HEK293 (cell line): ENCODE data around the gene IP6K3.

Experiments
- ATF2 ChIP-seq: fragments of 450-650 bp; formaldehyde crosslinking; IDR thresholded peaks from 2 replicates; pipeline ENCODE4 v1.5.1; 2016; ENCODE audit warnings: missing biosample characterization, missing genetic modification characterization, low read depth
- BCL6B ChIP-seq: fragments of 450-650 bp; formaldehyde crosslinking; IDR thresholded peaks from 2 replicates; pipeline ENCODE4 v1.5.1; 2017; ENCODE audit warnings: missing biosample characterization, missing genetic modification characterization
- GLI2 ChIP-seq: fragments of 450-650 bp; formaldehyde crosslinking; IDR thresholded peaks from 2 replicates; pipeline ENCODE4; 2017; ENCODE audit warnings: missing biosample characterization, missing genetic modification characterization, low read depth, borderline replicate concordance
- IKZF3 ChIP-seq: fragments of 450-650 bp; IDR thresholded peaks from 2 replicates; pipeline ENCODE4 v1.5.0; 2018; ENCODE audit warnings: missing biosample characterization, mild to moderate bottlenecking, missing genetic modification characterization, moderate library complexity
- RBAK ChIP-seq: fragments of 450-650 bp; formaldehyde crosslinking; IDR thresholded peaks from 2 replicates; pipeline ENCODE4 v1.5.1; 2016; ENCODE audit warnings: missing biosample characterization, missing genetic modification characterization
- REST ChIP-seq: fragments of 450-650 bp; formaldehyde crosslinking; IDR thresholded peaks from 2 replicates; pipeline ENCODE4 v1.5.1; 2016; ENCODE audit warnings: missing biosample characterization, missing genetic modification characterization
- ZBTB26 ChIP-seq: fragments of 450-650 bp; formaldehyde crosslinking; optimal IDR thresholded peaks from 2 replicates; pipeline ENCODE3; 2016; ENCODE audit warnings: missing biosample characterization, mild to moderate bottlenecking, missing genetic modification characterization
- ZNF10 ChIP-seq: fragments of 450-650 bp; formaldehyde crosslinking; IDR thresholded peaks from 2 replicates; pipeline ENCODE4 v1.5.1; 2017; ENCODE audit warnings: missing biosample characterization, missing genetic modification characterization
- ZNF132 ChIP-seq: fragments of 450-650 bp; formaldehyde crosslinking; IDR thresholded peaks from 2 replicates; pipeline ENCODE4 v1.5.1; 2017; ENCODE audit warnings: missing biosample characterization, missing genetic modification characterization, borderline replicate concordance
- ZNF146 ChIP-seq: fragments of 450-650 bp; formaldehyde crosslinking; IDR thresholded peaks from 2 replicates; pipeline ENCODE4 v1.5.1; 2016; ENCODE audit warnings: missing biosample characterization, missing genetic modification characterization
- ZNF148 ChIP-seq: fragments of 450-650 bp; formaldehyde crosslinking; IDR thresholded peaks from 2 replicates; pipeline ENCODE4 v1.5.0; 2017; ENCODE audit warnings: missing biosample characterization, missing genetic modification characterization, borderline replicate concordance
- ZNF175 ChIP-seq: fragments of 450-650 bp; formaldehyde crosslinking; IDR thresholded peaks from 2 replicates; pipeline ENCODE4 v1.5.1; 2016; ENCODE audit warnings: missing biosample characterization, missing genetic modification characterization
- ZNF239 ChIP-seq: fragments of 450-650 bp; formaldehyde crosslinking; IDR thresholded peaks from 2 replicates; pipeline ENCODE4 v1.5.1; 2016; ENCODE audit warnings: missing biosample characterization, missing genetic modification characterization
- ZNF266 ChIP-seq: fragments of 450-650 bp; formaldehyde crosslinking; IDR thresholded peaks from 2 replicates; pipeline ENCODE4 v1.5.1; 2016; ENCODE audit warnings: missing biosample characterization, missing genetic modification characterization, low read depth
- ZNF280D ChIP-seq: fragments of 450-650 bp; formaldehyde crosslinking; IDR thresholded peaks from 2 replicates; pipeline ENCODE4 v1.5.1; 2016; ENCODE audit warnings: missing biosample characterization, missing genetic modification characterization
- ZNF449 ChIP-seq: fragments of 450-650 bp; formaldehyde crosslinking; IDR thresholded peaks from 2 replicates; pipeline ENCODE4 v1.5.1; 2017; ENCODE audit warnings: missing biosample characterization, mild to moderate bottlenecking, missing genetic modification characterization, moderate library complexity
- ZNF521 ChIP-seq: fragments of 450-650 bp; formaldehyde crosslinking; IDR thresholded peaks from 2 replicates; pipeline ENCODE4 v1.5.1; 2017; ENCODE audit warnings: missing biosample characterization, mild to moderate bottlenecking, missing genetic modification characterization
- ZNF580 ChIP-seq: fragments of 450-650 bp; formaldehyde crosslinking; IDR thresholded peaks from 2 replicates; pipeline ENCODE4 v1.5.1; 2016; ENCODE audit warnings: missing biosample characterization, missing genetic modification characterization
- ZNF837 ChIP-seq: fragments of 450-650 bp; formaldehyde crosslinking; IDR thresholded peaks from 2 replicates; pipeline ENCODE4 v1.5.1; 2016; ENCODE audit warnings: missing biosample characterization, missing genetic modification characterization
- ZSCAN18 ChIP-seq: fragments of 450-650 bp; formaldehyde crosslinking; IDR thresholded peaks from 2 replicates; pipeline ENCODE4 v1.5.1; 2016; ENCODE audit warnings: missing biosample characterization, missing genetic modification characterization
- ZSCAN23 ChIP-seq: fragments of 450-650 bp; formaldehyde crosslinking; IDR thresholded peaks from 2 replicates; pipeline ENCODE4 v1.5.1; 2016; ENCODE audit warnings: missing biosample characterization, missing genetic modification characterization
- ZXDB ChIP-seq: fragments of 450-650 bp; formaldehyde crosslinking; IDR thresholded peaks from 2 replicates; pipeline ENCODE4 v1.5.1; 2016; ENCODE audit warnings: missing biosample characterization, missing genetic modification characterization

The IP6K3 gene

GRCh38 chr6:33787954-33788693 is 41.4 kb upstream of the IP6K3 start (continued):
- TF ChIP-seq IKZF3 (no peak), ZNF146 (tag by site-specific recombination) (no peak), ZSCAN18 (tag by site-specific recombination) (no peak), ATF2 (tag by site-specific recombination) (no peak), ZNF132 (tag by site-specific recombination) (no peak), ZNF10 (tag by site-specific recombination) (no peak), ZNF239 (tag by site-specific recombination) (no peak), ZXDB (tag by site-specific recombination) (peak; percentile 58), ZNF837 (no peak), ZNF175 (tag by site-specific recombination) (no peak), RBAK (no peak), ZNF280D (tag by site-specific recombination) (no peak), ZNF580 (tag by site-specific recombination) (no peak), ZBTB26 (tag by site-specific recombination) (peak; percentile 82), BCL6B (tag by site-specific recombination) (no peak), ZNF521 (tag by site-specific recombination) (no peak), ZNF266 (tag by site-specific recombination) (0 out of 2 replicates have a peak, but pooled peaks have one; percentile 7), REST (tag by site-specific recombination) (no peak), ZSCAN23 (tag by site-specific recombination) (no peak), ZNF449 (tag by site-specific recombination) (no peak), GLI2 (tag by site-specific recombination) (no peak), ZNF148 (tag by site-specific recombination) (no peak)
